Measurements from ENCODE around the gene SEBOX.

DNA sequence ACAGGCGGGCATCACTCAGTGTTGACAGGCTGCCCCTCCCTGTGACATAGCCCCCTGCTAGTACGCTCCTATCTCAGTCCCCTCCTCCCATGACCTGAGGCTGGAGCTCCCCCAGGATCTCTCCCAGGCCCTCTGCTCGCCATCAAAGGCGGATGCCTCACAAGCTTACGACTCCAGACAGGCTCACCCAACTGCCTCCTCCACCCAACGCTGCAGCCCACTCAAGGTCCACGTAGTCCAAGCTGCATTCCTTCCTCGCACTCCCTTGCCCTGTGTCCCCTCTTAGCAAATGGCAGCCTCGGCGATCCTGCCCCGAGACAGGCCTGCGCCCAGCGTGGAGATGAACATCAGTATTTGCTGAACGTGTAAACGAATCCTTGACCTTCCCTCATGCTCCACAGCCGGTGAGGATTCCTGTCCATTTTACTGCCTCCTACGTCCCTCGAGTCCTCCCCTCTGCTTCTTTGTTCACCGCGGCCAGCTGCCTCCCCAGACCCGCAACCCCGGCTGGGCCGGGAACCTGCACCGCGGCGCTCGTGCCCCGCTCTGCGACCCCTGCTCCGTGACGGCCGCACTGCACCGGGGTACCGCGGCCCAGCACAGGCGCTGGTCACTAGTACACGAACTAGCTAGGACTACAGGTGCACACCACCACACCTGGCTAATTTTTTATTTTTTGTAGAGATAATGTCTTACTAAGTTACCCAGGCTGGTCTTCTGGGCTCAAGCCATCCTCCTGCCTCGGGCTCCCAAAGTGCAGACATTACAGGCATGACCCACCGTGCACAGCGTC is 46.8 kb downstream of the SEBOX start:
- TF ChIP-seq, protein P1, sequence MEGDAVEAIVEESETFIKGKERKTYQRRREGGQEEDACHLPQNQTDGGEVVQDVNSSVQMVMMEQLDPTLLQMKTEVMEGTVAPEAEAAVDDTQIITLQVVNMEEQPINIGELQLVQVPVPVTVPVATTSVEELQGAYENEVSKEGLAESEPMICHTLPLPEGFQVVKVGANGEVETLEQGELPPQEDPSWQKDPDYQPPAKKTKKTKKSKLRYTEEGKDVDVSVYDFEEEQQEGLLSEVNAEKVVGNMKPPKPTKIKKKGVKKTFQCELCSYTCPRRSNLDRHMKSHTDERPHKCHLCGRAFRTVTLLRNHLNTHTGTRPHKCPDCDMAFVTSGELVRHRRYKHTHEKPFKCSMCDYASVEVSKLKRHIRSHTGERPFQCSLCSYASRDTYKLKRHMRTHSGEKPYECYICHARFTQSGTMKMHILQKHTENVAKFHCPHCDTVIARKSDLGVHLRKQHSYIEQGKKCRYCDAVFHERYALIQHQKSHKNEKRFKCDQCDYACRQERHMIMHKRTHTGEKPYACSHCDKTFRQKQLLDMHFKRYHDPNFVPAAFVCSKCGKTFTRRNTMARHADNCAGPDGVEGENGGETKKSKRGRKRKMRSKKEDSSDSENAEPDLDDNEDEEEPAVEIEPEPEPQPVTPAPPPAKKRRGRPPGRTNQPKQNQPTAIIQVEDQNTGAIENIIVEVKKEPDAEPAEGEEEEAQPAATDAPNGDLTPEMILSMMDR (IDR thresholded peaks at IDR 0.05), result no peak
- TF ChIP-seq POLR2A (IDR thresholded peaks at IDR 0.05), result no peak

Data from testis (tissue), 2 donors.